Testis (tissue), 2 donors: ENCODE data around the gene GRM5.

ENCODE experiments used
- POLR2A ChIP-seq: fragments of 450-650 bp; IDR thresholded peaks from one replicate; pipeline ENCODE4 v1.6.1; 2017; ENCODE audit warnings: antibody characterized with exemption, mild to moderate bottlenecking, moderate library complexity
- TF ChIP-seq, protein P1 (sequence below), 3 experiments: fragments of 450-650 bp in 2 of 3; fragments of 200-600 bp in 1 of 3; sonication (generic) in 1 of 3; IDR thresholded peaks; one replicate each; pipeline ENCODE4 v1.5.1; 2016 to 2019; ENCODE audit warnings: antibody characterized with exemption in 3 of 3, mild to moderate bottlenecking in 2 of 3, moderate library complexity in 1 of 3

DNA sequence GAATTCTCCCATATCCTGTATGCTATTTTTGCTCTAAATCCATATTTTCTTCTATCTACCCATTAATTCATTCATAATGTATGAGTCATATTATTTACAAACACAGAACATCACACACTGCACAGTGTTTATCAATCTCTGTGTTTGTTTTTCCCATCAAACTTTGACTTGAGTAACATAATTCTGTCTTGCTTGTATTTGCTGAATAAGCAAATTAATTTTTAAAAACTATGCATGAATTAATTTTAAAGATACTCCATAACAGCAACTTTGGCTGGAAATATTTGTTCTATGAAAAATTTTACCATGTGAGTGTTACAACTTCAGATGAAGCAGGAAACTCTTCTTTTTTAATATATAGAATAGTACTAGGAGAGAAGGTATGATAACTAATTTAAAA, 275.6 kb downstream of the GRM5 start:
- no peak for TF ChIP-seq POLR2A
- TF ChIP-seq, protein P1, sequence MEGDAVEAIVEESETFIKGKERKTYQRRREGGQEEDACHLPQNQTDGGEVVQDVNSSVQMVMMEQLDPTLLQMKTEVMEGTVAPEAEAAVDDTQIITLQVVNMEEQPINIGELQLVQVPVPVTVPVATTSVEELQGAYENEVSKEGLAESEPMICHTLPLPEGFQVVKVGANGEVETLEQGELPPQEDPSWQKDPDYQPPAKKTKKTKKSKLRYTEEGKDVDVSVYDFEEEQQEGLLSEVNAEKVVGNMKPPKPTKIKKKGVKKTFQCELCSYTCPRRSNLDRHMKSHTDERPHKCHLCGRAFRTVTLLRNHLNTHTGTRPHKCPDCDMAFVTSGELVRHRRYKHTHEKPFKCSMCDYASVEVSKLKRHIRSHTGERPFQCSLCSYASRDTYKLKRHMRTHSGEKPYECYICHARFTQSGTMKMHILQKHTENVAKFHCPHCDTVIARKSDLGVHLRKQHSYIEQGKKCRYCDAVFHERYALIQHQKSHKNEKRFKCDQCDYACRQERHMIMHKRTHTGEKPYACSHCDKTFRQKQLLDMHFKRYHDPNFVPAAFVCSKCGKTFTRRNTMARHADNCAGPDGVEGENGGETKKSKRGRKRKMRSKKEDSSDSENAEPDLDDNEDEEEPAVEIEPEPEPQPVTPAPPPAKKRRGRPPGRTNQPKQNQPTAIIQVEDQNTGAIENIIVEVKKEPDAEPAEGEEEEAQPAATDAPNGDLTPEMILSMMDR (IDR thresholded peaks at IDR 0.05) = no peak
